HEK293 (cell line): Measurements from ENCODE around the gene PSMC4.

Source experiments
- BCL6B ChIP-seq: fragments of 450-650 bp; formaldehyde crosslinking; IDR thresholded peaks from 2 replicates; pipeline ENCODE4 v1.5.1; 2017; ENCODE audit warnings: missing biosample characterization, missing genetic modification characterization
- ELK4 ChIP-seq: IDR thresholded peaks from 2 replicates; pipeline ENCODE4 v1.6.1; 2011; ENCODE audit warnings: mild to moderate bottlenecking, low read depth, low read length, borderline replicate concordance
- KLF10 ChIP-seq: fragments of 450-650 bp; IDR thresholded peaks from 2 replicates; pipeline ENCODE4 v1.5.1; 2018; ENCODE audit warnings: missing biosample characterization, mild to moderate bottlenecking, missing genetic modification characterization
- MEIS1 ChIP-seq: sonication (generic); formaldehyde crosslinking; IDR thresholded peaks from 2 replicates; pipeline ENCODE4 v1.8.1; 2022; ENCODE audit warnings: missing genetic modification reagents, mild to moderate bottlenecking, borderline replicate concordance
- MYNN ChIP-seq: fragments of 450-650 bp; formaldehyde crosslinking; IDR thresholded peaks from 2 replicates; pipeline ENCODE4 v1.5.1; 2016; ENCODE audit warnings: missing biosample characterization, missing genetic modification characterization, borderline replicate concordance
- MZF1 ChIP-seq: fragments of 450-650 bp; formaldehyde crosslinking; IDR thresholded peaks from 2 replicates; pipeline ENCODE4 v1.5.1; 2017; ENCODE audit warnings: missing biosample characterization, missing genetic modification characterization, borderline replicate concordance
- SALL2 ChIP-seq: fragments of 450-650 bp; formaldehyde crosslinking; IDR thresholded peaks from 2 replicates; pipeline ENCODE4 v1.5.0; 2017; ENCODE audit warnings: missing biosample characterization, mild to moderate bottlenecking, missing genetic modification characterization, borderline replicate concordance
- SP7 ChIP-seq: fragments of 450-650 bp; formaldehyde crosslinking; IDR thresholded peaks from 2 replicates; pipeline ENCODE4 v1.5.1; 2016; ENCODE audit warnings: missing biosample characterization, missing genetic modification characterization
- TRIM28 ChIP-seq: IDR thresholded peaks from 2 replicates; pipeline ENCODE4 v1.6.1; 2011; ENCODE audit warnings: low read length, control low read depth, borderline replicate concordance
- WT1 ChIP-seq: fragments of 450-650 bp; formaldehyde crosslinking; IDR thresholded peaks from 2 replicates; pipeline ENCODE4 v1.5.1; 2016; ENCODE audit warnings: missing biosample characterization, missing genetic modification characterization
- YY1 ChIP-seq: fragments of 450-650 bp; formaldehyde crosslinking; IDR thresholded peaks from 2 replicates; pipeline ENCODE4 v1.5.1; 2018; ENCODE audit warnings: missing biosample characterization, missing genetic modification characterization
- ZBTB1 ChIP-seq: fragments of 450-650 bp; formaldehyde crosslinking; IDR thresholded peaks from 2 replicates; pipeline ENCODE4 v1.5.1; 2016; ENCODE audit warnings: missing biosample characterization, missing genetic modification characterization
- ZFHX2 ChIP-seq: fragments of 450-650 bp; formaldehyde crosslinking; conservative IDR thresholded peaks from 2 replicates; pipeline ENCODE4 v1.5.1; 2016; ENCODE audit warnings: missing biosample characterization, missing genetic modification characterization
- ZFP69B ChIP-seq: fragments of 450-650 bp; formaldehyde crosslinking; IDR thresholded peaks from 2 replicates; pipeline ENCODE4 v1.5.1; 2016; ENCODE audit warnings: missing biosample characterization, missing genetic modification characterization
- ZIC2 ChIP-seq: fragments of 450-650 bp; formaldehyde crosslinking; IDR thresholded peaks from 2 replicates; pipeline ENCODE4 v1.5.1; 2016; ENCODE audit warnings: missing biosample characterization, missing genetic modification characterization
- ZNF114 ChIP-seq: fragments of 450-650 bp; formaldehyde crosslinking; IDR thresholded peaks from 2 replicates; pipeline ENCODE4 v1.5.0; 2017; ENCODE audit warnings: missing biosample characterization, missing genetic modification characterization
- ZNF132 ChIP-seq: fragments of 450-650 bp; formaldehyde crosslinking; IDR thresholded peaks from 2 replicates; pipeline ENCODE4 v1.5.1; 2017; ENCODE audit warnings: missing biosample characterization, missing genetic modification characterization, borderline replicate concordance
- ZNF155 ChIP-seq: fragments of 450-650 bp; formaldehyde crosslinking; IDR thresholded peaks from 2 replicates; pipeline ENCODE4 v1.5.1; 2016; ENCODE audit warnings: missing biosample characterization, missing genetic modification characterization
- ZNF2 ChIP-seq: fragments of 450-650 bp; formaldehyde crosslinking; IDR thresholded peaks from 2 replicates; pipeline ENCODE4 v1.5.1; 2016; ENCODE audit warnings: missing biosample characterization, missing genetic modification characterization
- ZNF202 ChIP-seq: fragments of 450-650 bp; formaldehyde crosslinking; IDR thresholded peaks from 2 replicates; pipeline ENCODE4 v1.5.1; 2016; ENCODE audit warnings: missing biosample characterization, missing genetic modification characterization, borderline replicate concordance
- ZNF239 ChIP-seq: fragments of 450-650 bp; formaldehyde crosslinking; IDR thresholded peaks from 2 replicates; pipeline ENCODE4 v1.5.1; 2016; ENCODE audit warnings: missing biosample characterization, missing genetic modification characterization
- ZNF311 ChIP-seq: fragments of 450-650 bp; formaldehyde crosslinking; IDR thresholded peaks from 2 replicates; pipeline ENCODE4 v1.5.1; 2017; ENCODE audit warnings: missing biosample characterization, missing genetic modification characterization, borderline replicate concordance
- ZNF341 ChIP-seq: fragments of 450-650 bp; formaldehyde crosslinking; IDR thresholded peaks from 2 replicates; pipeline ENCODE4; 2016; ENCODE audit warnings: low read depth, missing biosample characterization, missing genetic modification characterization
- ZNF37A ChIP-seq: fragments of 450-650 bp; IDR thresholded peaks from 2 replicates; pipeline ENCODE4 v1.5.1; 2018; ENCODE audit warnings: missing biosample characterization, missing genetic modification characterization
- ZNF391 ChIP-seq: fragments of 450-650 bp; formaldehyde crosslinking; IDR thresholded peaks from 2 replicates; pipeline ENCODE4 v1.5.1; 2016; ENCODE audit warnings: low read depth, missing biosample characterization, missing genetic modification characterization, borderline replicate concordance
- ZNF394 ChIP-seq: fragments of 450-650 bp; formaldehyde crosslinking; IDR thresholded peaks from 2 replicates; pipeline ENCODE4 v1.5.1; 2016; ENCODE audit warnings: missing biosample characterization, missing genetic modification characterization, mild to moderate bottlenecking, moderate library complexity, borderline replicate concordance
- ZNF473 ChIP-seq: fragments of 450-650 bp; formaldehyde crosslinking; IDR thresholded peaks from 2 replicates; pipeline ENCODE4 v1.5.1; 2017; ENCODE audit warnings: missing biosample characterization, missing genetic modification characterization
- ZNF48 ChIP-seq: fragments of 450-650 bp; formaldehyde crosslinking; IDR thresholded peaks from 2 replicates; pipeline ENCODE4 v1.5.1; 2016; ENCODE audit warnings: missing biosample characterization, missing genetic modification characterization
- ZNF521 ChIP-seq: fragments of 450-650 bp; formaldehyde crosslinking; IDR thresholded peaks from 2 replicates; pipeline ENCODE4 v1.5.1; 2017; ENCODE audit warnings: missing biosample characterization, mild to moderate bottlenecking, missing genetic modification characterization
- ZNF530 ChIP-seq: fragments of 450-650 bp; formaldehyde crosslinking; IDR thresholded peaks from 2 replicates; pipeline ENCODE4 v1.5.1; 2016; ENCODE audit warnings: low read depth, missing biosample characterization, missing genetic modification characterization
- ZNF544 ChIP-seq: fragments of 450-650 bp; formaldehyde crosslinking; IDR thresholded peaks from 2 replicates; pipeline ENCODE4 v1.5.0; 2017; ENCODE audit warnings: missing biosample characterization, missing genetic modification characterization
- ZNF549 ChIP-seq: fragments of 450-650 bp; IDR thresholded peaks from 2 replicates; pipeline ENCODE4 v1.5.1; 2018; ENCODE audit warnings: missing biosample characterization, missing genetic modification characterization, mild to moderate bottlenecking, inconsistent platforms, moderate library complexity
- ZNF664 ChIP-seq: fragments of 450-650 bp; formaldehyde crosslinking; IDR thresholded peaks from 2 replicates; pipeline ENCODE4 v1.5.1; 2016; ENCODE audit warnings: missing biosample characterization, missing genetic modification characterization
- ZNF692 ChIP-seq: fragments of 450-650 bp; formaldehyde crosslinking; IDR thresholded peaks from 2 replicates; pipeline ENCODE4 v1.5.1; 2016; ENCODE audit warnings: missing biosample characterization, missing genetic modification characterization
- ZNF747 ChIP-seq: fragments of 450-650 bp; formaldehyde crosslinking; IDR thresholded peaks from 2 replicates; pipeline ENCODE4 v1.5.1; 2016; ENCODE audit warnings: missing biosample characterization, missing genetic modification characterization
- ZNF777 ChIP-seq: fragments of 450-650 bp; formaldehyde crosslinking; IDR thresholded peaks from 2 replicates; pipeline ENCODE4 v1.5.1; 2017; ENCODE audit warnings: missing biosample characterization, missing genetic modification characterization, borderline replicate concordance
- ZNF843 ChIP-seq: fragments of 450-650 bp; formaldehyde crosslinking; IDR thresholded peaks from 2 replicates; pipeline ENCODE4 v1.5.1; 2016; ENCODE audit warnings: missing biosample characterization, missing genetic modification characterization
- ZSCAN23 ChIP-seq: fragments of 450-650 bp; formaldehyde crosslinking; IDR thresholded peaks from 2 replicates; pipeline ENCODE4 v1.5.1; 2016; ENCODE audit warnings: missing biosample characterization, missing genetic modification characterization

PSMC4 gene

GRCh38 chr19:39996811-39997637 is 26.1 kb downstream of the PSMC4 start, which contains the start of gene ZNF546 (continued):
- TF ChIP-seq ZFHX2 = peak; percentile 93
- no peak for TF ChIP-seq ZNF664 (tag by site-specific recombination)
- TF ChIP-seq MYNN (tag by site-specific recombination) = peak; percentile 86
- TF ChIP-seq ZNF391 = peak; percentile 26; the same call in 1 of the 2 replicates
- TF ChIP-seq ZNF311 = no peak
- TF ChIP-seq ZBTB1 (tag by site-specific recombination) = no peak; the same call in 1 of the 2 replicates
- TF ChIP-seq ZNF544 (tag by site-specific recombination) = no peak
- TF ChIP-seq ZIC2 (tag by site-specific recombination) = peak; percentile 94
- no peak for TF ChIP-seq ZNF132 (tag by site-specific recombination)
- TF ChIP-seq ZNF394 (tag by site-specific recombination) = peak; percentile 11; the same call in 1 of the 2 replicates
- TF ChIP-seq ZNF114 (tag by site-specific recombination) = no peak
- 0 out of 2 replicates have a peak, but pooled peaks have one; percentile 33 for TF ChIP-seq YY1 (tag by site-specific recombination)
- TF ChIP-seq ZNF692 (tag by site-specific recombination) = peak; percentile 84; the same call in 1 of the 2 replicates
- TF ChIP-seq ZNF2 (tag by site-specific recombination) = peak; percentile 86
- peak; percentile 35; the same call in 1 of the 2 replicates for TF ChIP-seq BCL6B
- TF ChIP-seq ZNF155 (tag by site-specific recombination) = no peak
- no peak; the same call in 1 of the 2 replicates for TF ChIP-seq ZNF341 (tag by site-specific recombination)
- no peak for TF ChIP-seq MEIS1 (CRISPR knock-in tag)
- no peak for TF ChIP-seq ZNF48 (tag by site-specific recombination)
- TF ChIP-seq ZSCAN23 (tag by site-specific recombination) = no peak; the same call in 1 of the 2 replicates
- TF ChIP-seq ZNF473 (tag by site-specific recombination) = no peak
- TF ChIP-seq ZNF530 = no peak
- TF ChIP-seq ZNF843 (tag by site-specific recombination) = peak; percentile 58; the same call in 1 of the 2 replicates
- TF ChIP-seq ZNF521 (tag by site-specific recombination) = no peak
- peak; percentile 80; the same call in 1 of the 2 replicates for TF ChIP-seq ZFP69B
- TF ChIP-seq ZNF549 (tag by site-specific recombination) = no peak
- TF ChIP-seq ZNF777 = peak; percentile 82; the same call in 1 of the 2 replicates
- TF ChIP-seq TRIM28 = peak; percentile 69; the same call in 1 of the 2 replicates
- TF ChIP-seq ELK4 = no peak; the same call in 1 of the 2 replicates
- TF ChIP-seq WT1 (tag by site-specific recombination) = peak; percentile 10; the same call in 1 of the 2 replicates
- no peak for TF ChIP-seq ZNF37A
- TF ChIP-seq ZNF239 = peak; percentile 63; the same call in 1 of the 2 replicates
- no peak; the same call in 1 of the 2 replicates for TF ChIP-seq KLF10
- no peak for TF ChIP-seq SALL2
- TF ChIP-seq SP7 (tag by site-specific recombination) = peak; percentile 87
- no peak for TF ChIP-seq ZNF747 (tag by site-specific recombination)
- TF ChIP-seq MZF1 (tag by site-specific recombination) = peak; percentile 10
- no peak for TF ChIP-seq ZNF202 (tag by site-specific recombination)
